ENCODE results near the gene ODAD3.
"Not testable (repeated sequence)": the region's sequence is repeated elsewhere in the genome, so short reads cannot be mapped to it uniquely, and the experiment has no call there.

Gene ODAD3

DNA sequence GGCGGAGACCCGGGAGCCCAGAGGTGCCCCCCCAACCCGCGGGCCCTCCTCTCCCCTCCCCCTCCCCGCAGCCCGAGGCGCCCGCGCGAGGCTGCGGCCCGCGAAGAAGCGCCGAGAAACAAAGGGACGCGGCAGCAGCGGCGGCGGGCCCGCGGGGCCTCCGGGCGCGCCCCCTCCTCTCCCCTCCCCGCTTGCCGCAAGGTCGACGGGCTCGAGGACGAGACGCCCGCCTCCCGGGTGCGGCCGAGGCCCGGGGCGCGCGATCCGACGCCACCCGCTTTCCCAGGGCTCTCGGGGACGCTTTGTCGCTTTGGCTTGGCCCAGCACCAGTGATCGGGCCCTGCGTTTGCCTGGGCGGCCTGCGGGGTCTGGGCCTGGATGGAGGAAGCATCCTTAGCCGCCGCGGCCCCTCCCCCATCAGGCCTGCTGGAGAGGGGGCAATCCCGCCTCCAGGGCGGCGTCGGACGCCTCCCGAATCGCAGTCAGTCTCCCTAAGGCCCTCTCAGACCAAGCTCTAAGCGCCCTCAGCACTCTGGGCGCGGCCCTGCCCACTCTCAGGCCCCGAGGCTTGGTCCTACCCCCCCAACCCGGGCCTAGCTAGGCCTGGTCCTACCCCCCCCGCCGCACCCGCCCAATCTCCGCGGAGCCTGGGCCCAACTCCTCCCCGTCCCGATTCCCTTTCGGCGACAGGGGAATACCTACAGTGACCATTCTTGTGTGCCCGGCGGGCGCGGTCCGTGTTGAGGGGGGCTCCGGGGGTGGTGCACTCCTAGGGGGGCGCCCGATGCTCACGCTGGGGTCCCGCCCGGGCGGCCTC is 45.2 kb upstream of the ODAD3 start:
- DNase-seq (ENCODE audit: low spot score) = no peak
- Histone ChIP-seq H3K4me3 (peak overlapping the region; percentile 52), H3K27ac (no peak overlapping the region)
- TF ChIP-seq, protein P1, sequence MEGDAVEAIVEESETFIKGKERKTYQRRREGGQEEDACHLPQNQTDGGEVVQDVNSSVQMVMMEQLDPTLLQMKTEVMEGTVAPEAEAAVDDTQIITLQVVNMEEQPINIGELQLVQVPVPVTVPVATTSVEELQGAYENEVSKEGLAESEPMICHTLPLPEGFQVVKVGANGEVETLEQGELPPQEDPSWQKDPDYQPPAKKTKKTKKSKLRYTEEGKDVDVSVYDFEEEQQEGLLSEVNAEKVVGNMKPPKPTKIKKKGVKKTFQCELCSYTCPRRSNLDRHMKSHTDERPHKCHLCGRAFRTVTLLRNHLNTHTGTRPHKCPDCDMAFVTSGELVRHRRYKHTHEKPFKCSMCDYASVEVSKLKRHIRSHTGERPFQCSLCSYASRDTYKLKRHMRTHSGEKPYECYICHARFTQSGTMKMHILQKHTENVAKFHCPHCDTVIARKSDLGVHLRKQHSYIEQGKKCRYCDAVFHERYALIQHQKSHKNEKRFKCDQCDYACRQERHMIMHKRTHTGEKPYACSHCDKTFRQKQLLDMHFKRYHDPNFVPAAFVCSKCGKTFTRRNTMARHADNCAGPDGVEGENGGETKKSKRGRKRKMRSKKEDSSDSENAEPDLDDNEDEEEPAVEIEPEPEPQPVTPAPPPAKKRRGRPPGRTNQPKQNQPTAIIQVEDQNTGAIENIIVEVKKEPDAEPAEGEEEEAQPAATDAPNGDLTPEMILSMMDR (IDR thresholded peaks at IDR 0.05) = no peak

DNA sequence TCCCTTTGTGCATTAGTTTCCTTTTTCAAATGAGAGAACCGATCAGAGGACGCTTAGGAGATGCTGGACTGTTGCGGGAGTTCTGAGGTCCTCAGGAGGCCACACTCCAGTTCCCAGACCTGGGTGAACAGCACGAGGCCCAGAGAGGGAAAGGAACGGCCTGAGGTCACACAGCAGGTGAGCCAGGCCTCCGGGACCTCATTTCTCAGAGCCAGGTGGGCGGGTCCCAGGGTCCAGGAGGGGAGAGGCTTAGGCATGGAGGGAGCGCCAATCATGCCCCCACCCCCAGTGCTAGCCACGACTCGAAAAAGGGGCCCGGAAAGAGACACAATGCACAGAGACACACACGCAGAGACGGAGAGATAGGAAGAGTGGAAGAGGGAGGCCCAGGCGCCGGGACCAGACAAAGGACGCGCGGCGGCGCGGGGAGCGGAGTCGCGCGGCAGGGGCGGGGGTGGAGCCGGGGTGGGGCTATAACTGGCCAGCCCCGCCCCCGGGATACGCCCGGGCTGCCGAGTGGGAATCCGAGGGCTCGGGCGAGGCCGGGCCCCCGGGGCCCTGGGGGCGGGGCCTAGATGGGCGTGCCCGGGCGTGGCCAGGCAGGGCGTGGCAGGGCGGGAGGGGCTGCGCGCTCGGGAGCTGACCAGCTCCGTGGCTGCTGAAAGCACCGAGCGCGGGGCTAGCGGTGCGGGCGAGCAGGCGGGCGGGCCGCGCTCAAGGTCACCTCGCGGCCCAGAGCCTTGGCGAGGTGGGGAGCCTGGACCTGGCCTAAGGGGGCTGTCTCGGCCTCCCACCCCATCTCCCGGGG is 44.4 kb upstream of the ODAD3 start:
- DNase-seq (ENCODE audit: low spot score) = no peak
- Histone ChIP-seq H3K4me3 (peak overlapping the region; percentile 52), H3K27ac (no peak overlapping the region)
- TF ChIP-seq, protein P1 (IDR thresholded peaks at IDR 0.05) = no peak

DNA sequence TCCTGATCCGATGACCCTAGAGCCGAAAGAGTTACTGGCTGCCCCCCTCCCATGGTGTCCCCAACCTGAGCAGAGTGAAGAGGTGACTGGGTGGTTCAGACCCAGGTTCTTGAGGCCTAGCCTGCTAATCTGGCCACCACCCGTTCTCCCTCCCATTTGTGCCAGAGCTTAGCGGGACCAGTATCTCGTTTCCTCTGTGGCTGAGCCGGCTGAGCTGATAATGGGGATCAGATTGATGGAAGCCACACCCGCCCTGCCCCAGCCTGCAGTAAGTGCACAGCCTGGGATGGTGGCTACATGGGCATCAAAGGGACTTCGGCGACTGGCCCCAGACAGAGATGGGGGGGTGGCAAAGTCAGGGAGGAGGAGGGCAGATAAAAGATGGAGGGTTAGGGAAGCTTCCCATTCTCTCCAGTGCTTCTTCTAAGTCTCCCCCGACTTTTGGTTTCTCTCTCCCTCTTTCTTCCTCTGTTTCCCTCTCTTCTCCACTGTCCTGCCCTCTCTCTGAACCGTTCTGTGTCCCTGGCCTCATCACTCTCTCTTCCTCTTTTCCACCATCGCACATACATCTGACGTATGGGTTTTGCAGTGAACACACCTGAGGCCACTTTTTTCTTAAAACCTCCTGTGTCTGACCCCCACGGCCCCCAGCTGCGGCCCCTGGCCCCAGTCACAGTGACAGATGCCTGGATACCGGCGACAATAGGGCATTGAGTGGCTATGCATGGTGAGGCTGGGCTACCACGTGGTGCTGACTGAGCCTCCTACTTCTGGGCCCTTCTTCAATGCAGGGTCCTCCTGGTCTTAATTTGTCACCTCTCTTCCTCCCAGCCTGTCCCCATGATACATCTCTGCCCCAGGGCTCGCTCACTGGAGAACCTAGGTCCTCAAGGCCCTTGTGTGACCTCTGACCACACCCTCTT is 43.5 kb upstream of the ODAD3 start:
- Histone ChIP-seq H3K4me3 (no peak overlapping the region), H3K27ac (no peak overlapping the region)
- no peak for DNase-seq (ENCODE audit: low spot score)
- TF ChIP-seq, protein P1 (IDR thresholded peaks at IDR 0.05) = no peak

DNA sequence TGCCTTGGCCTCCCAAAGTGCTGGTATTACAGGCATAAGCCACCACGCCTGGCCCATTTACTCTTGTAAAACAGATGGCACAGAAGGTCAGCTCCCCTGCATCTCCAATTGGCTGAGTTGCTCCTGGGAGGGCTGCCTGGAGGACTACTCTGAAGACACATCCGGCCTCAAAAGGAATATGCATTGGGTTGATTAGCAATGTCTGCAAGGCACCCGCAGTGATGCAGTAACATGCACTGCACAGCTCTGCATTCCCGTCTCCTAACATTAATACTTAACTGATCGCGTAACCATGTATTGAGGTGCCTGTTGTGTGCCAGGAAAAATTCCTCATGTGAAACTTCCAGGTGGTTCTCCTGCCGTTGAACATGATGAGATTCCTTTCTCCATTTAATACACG is 40.9 kb upstream of the ODAD3 start:
- no peak overlapping the region for H3K27ac ChIP-seq
- no peak for DNase-seq (ENCODE audit: low spot score)
- TF ChIP-seq, protein P1 (IDR thresholded peaks at IDR 0.05) = no peak
- no peak overlapping the region for H3K4me3 ChIP-seq

DNA sequence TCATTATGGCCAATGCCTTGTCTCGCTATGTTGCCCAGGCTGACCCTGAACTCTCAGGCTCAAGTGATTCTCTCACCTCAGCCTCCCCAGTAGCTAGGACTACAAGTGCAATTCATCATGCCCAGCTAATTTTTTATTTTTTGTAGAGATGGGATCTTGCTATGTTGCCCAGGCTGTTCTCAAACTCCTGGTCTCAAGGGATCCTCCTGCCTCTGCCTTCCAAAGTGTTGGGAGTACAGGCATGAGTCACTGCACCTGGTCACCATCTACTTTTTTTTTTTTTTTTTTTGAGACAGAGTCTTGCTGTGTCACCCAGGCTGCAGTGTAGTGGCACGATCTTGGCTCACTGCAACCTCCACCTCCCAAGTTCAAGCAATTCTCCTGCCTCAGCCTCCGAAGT is 40.4 kb upstream of the ODAD3 start:
- not testable (repeated sequence) for H3K27ac ChIP-seq; DNase-seq (ENCODE audit: low spot score); H3K4me3 ChIP-seq

DNA sequence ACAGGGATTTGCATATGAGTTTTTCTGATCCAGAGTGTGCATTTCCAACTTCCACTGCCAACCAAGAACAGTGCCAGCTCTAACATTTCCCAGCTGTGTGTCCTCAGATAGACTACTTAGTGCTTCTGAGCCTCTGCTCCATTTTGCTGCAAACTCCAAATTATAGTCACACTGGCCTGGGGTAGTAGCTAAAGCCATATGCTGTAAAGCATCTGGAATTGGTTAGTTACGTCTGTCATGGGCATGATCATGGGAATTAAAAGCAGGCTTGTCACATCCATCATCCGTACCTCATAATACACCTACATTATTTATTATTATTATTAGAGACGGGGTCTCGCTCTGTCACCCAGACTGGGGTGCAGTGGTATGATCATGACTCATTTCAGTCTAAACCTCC is 38.8 kb upstream of the ODAD3 start:
- no peak overlapping the region for H3K4me3 ChIP-seq
- no peak overlapping the region for H3K27ac ChIP-seq
- DNase-seq (ENCODE audit: low spot score) = no peak
- TF ChIP-seq, protein P1 (IDR thresholded peaks at IDR 0.05) = no peak

DNA sequence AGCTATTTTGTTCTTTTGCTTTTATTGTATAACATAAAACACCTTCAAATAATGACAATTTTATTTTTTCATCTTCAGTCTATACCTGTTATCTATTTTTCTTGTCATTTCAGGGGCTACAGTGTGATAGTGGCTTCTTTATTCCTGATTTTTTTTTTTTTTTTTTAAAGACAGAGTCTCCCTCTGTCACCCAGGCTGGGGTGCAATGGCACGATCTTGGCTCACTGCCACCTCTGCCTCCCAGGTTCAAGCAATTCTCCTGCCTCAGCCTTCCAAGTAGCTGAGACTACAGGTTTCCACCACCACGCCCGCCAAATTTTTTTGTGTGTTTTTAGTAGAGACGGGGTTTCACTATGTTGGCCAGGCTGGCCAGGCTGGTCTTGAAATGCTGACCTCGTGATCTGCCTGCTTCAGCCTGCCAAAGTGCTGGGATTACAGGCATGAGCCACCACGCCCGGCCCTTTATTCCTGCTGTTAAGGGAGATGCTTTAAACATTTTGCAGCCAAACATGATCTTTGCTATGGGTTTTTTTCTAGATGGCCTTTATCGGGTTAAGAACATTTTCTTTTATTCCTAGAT is 33.4 kb upstream of the ODAD3 start:
- H3K27ac ChIP-seq; H3K4me3 ChIP-seq; DNase-seq (ENCODE audit: low spot score): not testable (repeated sequence)

All from coronary artery (tissue), 2 donors.